HG03378 (cell line): ENCODE data around the gene RAB4B.
"Not testable (repeated sequence)": the region's sequence is repeated elsewhere in the genome, so short reads cannot be mapped to it uniquely, and the experiment has no call there.

ENCODE experiments used
- ATAC-seq: cut with Tn5 transposase; IDR thresholded peaks from one replicate; pipeline ENCODE4 v1.9.1; 2021; ENCODE audit warnings: mild to moderate bottlenecking, moderate library complexity; ENCODE audit not compliant: unreplicated experiment

The RAB4B gene

DNA sequence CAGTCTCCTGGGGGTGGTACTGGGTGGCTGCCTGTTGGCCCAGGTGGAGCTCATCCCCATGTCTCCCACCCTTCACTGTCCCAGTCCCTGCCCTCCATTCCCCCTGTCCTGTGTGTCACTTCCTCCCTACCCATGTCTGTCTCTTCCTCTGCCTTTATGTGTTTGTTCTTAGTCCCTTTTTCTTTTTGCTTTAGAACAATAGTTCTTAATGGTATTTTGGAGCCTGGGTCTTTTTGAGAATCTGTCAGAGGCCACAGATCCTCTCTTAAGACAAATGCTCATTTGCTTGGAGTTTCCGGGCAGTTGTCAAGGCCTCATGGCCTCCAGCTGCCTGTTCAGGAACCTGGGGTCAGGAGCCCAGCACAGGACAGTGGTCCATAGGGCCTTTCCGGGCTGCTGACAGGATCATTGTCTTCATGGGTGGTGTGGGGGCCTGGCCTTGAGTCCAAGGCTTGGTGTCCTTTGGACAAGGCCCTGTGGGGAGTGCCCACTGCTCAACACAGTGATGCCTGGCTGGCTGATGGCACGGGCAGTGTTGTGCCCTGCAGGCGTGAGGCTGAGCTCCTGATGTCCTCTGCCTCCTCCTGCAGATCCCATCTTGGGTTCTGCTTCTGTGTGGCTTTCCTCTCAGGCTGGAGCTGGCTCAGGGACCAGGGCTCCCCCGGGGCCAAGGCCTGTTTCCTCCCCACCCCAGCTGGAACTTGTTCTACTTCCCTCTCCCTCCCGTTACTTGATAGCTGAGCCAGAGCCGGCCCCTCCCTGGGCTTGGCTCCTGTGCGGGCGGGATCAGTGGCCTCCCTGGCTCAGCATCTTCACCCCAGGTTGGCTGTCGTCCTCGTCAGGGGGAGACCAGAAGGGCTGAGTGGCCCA lies 24.5 kb downstream of the RAB4B start:
- no peak for ATAC-seq

DNA sequence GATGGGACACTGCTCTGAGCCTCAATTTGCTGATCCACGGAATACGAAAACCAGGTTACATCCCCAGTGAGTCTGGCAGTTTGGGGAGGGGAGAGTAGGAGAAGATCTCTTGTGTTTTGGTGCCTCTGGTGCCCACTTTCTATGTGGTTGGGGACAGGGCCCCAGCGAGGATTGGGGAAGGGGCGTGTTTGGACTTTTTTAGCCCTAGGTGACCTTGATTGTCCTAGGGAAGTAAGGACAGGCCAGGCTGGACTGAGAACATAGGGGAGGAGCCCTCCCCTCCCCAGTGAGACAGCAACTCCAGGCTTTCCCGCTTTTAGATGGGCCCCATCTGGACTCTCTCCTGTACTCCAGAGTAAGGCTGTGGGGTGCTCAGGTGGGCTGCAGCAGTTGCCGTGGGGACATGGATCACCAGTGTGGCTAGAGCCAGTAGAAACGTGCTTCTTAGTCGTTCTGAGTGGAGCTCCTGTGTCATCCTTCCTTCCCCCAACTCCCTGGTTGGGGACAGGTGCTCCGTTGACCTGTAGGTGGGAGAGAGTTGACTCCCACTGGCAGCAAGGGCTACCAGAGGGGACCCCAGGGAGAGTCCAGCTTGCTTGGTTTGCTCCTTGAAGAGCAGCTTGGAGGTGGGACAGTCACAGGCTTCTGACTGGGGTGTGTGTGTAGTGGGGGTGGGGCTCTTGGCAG lies 25.3 kb downstream of the RAB4B start:
- ATAC-seq = no peak

DNA sequence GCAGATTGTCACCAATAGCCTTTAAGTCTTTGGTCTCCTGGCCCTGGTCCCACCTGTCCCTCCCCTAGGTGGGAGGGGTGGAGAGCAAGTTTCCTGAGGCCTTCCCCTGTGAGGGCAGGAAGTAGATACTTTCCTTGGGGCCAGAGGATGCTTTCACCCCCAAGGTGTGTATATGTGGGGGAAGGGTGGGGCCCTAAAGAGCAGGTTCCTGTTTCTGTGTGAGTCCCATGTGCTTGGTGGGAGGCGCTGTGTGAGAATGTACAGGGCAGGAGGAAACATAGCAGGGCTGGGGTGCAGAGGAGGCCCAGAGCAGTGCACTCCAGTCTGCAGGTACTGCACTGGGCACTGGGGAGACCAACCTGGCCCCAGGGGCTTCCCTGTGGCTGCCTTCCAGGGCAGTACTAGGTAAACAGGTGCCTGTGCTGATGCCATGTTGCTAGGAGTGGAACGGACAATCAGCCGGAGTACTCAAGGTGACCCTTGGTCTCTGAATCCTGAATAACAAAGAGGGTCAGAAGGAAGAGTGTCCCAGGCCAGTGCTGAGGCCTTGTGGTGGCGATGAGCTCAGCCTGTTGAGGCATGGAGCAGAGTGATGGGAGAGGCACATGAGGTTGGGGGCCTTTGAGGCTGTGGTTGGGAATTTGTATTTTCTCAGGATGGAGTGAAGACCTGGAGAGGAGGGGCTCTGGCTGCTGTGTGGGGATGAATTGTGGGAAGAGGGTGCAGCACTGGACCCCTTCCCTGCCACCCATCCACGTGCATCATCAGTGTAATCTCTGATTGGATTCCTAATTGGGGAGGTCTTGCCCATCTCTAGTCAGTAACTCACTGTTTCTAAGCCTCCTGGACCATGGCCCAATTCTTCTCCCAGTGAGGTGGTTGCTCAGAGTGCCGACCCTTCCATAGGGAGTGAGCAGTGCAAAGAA lies 26.1 kb downstream of the RAB4B start:
- no peak for ATAC-seq

DNA sequence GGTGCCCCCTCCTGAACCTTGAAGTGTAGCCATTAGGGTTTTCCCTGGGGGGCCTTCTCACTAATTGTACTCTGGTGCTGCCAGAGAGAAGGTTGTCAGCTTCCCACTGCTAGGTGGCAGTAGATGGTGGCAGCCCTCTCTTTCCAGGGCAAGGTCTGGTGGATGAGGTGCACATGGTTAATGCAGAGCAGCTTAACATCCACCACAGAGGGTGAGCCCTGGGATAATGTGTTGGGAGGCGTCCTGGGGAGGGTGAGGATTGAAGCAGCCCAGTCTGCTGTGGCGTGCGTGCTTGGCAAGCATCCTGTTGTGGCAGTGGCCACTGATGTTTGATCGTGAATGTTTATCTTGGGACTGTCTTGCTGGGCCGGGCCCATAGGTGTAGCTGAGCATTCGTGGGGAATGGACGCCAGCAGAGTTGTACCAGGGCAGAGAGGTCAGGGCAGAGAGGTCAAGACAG lies 26.8 kb downstream of the RAB4B start:
- no peak for ATAC-seq

DNA sequence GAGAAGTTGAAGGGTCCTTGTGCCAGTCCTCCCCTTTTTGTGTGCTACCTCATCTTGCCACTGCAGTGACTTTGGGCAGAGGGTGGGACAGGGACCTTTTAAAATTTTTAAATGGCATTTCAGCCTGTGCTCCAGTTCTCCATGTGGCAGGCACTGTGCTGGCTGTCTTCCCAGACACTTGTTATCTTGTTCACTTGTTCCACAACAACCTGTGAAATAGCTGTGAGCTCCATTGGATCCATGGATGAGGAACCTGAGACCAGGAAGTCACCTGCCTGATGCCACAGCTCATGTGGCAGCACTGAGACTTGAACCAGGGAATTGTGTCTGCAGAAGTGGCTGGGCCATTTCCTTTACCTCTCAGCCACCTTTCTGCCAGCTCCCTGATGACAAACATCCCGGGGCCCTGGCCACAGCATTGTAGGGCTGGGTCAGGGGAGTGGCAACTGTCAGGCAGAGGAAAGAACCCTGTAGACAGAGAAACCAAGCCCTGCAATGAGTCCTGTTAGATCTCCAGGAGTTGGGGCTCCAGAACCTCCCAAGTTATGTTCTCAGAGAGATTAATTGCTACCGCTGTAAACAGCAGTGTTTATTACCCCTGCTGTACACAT lies 27.3 kb downstream of the RAB4B start:
- ATAC-seq = no peak

DNA sequence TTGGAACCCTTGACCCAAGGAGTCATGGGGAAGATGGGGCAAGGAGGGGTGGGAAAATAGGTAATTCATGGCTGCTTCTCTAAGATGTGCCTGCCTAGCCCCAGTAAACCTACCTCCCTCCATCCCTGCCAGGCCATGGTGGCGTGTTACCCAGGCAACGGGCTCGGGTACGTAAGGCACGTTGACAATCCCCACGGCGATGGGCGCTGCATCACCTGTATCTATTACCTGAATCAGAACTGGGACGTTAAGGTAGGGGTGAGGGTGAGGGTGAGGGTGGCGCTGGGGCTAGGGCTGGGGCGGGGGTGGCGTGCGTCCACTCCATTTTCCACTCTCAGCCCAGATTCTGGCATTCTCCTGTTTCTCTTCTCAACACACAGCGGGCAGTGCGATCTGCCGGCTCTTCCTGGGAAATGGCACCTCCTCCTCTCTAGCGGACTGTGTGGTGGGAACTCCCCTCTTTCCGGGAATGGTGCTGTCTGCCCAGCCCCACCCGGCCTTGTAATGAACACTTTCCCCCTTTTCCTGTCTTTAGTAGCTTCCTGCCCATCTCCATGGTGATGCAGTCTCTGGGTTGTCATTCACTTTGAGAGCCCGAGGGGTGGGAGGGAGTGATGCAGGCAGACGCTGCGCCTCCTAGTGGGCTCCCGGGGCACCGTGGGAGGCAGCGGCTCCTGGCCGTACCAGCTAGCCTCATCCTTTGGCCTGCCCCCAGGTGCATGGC lies 28.5 kb downstream of the RAB4B start:
- ATAC-seq = no peak

DNA sequence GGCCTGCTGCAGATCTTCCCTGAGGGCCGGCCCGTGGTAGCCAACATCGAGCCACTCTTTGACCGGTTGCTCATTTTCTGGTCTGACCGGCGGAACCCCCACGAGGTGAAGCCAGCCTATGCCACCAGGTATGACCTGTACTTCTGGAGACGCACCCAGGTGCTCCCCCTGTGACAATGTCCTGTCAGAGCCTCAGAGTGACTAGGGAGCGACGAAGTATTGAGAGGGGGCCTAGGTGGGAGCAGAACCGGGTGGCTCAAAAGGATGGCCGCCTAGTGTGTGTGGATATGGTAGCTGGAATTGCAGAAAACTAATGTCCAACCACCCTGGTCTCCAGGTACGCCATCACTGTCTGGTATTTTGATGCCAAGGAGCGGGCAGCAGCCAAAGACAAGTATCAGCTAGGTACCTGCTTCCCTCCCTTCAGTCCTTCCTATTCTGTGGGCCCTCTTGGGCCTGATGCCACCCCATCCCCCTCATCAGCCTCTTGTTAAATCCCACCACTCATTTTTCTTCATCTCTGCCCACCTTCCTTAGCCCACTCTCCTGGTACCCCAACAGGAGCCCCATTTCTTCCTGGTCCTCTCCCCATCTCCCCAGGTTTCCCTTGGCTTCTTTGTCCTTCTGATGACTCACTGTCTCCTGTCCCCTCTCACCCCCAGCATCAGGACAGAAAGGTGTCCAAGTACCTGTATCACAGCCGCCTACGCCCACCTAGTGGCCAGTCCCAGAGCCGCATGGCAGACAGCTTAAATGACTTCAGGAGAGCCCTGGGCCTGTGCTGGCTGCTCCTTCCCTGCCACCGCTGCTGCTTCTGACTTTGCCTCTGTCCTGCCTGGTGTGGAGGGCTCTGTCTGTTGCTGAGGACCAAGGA lies 29.3 kb downstream of the RAB4B start:
- no peak for ATAC-seq

DNA sequence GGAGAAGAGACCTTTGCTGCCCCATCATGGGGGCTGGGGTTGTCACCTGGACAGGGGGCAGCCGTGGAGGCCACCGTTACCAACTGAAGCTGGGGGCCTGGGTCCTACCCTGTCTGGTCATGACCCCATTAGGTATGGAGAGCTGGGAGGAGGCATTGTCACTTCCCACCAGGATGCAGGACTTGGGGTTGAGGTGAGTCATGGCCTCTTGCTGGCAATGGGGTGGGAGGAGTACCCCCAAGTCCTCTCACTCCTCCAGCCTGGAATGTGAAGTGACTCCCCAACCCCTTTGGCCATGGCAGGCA lies 29.9 kb downstream of the RAB4B start:
- ATAC-seq = no peak

DNA sequence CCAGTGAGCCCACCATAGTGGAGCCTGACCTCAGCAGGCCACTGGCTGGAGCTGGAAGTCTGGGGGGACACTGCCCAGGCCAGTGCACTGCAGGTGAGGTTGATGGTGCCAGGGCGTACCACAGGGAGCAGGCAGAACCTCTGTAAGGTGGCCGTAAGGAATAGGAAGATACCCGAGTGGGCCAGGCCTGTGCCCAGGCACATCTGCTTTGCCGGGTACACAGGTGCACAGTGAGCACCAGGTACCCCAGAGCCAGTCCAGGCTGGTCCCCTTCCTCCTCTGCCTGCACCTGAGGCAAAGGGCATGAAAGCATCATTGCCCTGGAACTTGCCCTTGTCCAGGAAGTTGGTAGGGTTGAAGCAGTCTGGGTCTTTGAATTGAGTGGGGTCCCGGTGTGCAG lies 30.4 kb downstream of the RAB4B start:
- no peak for ATAC-seq

DNA sequence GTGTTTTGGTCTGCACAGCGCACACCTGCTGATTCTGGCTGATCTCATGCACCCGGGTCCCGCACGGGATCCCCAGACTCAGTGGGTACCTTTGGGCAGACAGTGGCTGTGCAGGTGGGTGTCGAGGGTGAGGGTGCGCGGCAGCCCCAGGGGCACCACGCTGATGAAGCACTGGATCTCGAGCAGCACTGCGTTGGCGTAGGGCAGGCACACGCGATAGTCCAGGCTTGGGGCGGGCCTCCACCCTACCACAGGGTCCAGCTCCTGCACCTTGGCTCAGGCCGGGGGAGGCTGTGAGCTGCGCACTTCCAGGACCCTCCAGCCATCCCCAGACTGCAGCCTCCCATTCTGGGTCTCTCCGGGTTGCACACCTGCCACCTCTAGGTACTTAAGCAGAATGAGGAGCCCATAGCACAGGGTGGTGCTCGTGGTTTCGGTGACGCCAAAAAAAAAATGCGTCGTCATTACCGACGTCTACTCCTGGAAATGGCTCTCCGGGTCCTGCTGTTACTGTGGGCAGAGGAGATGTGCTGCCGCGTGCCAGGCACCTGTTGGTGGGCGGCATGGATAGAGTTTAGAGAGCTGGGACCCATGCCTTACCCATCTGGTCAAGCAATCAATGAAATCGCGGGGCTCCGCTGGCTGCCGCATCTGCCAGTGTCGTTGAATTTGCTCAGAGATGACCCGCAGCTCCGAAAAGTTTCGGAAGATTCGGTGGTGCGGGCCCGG lies 31.5 kb downstream of the RAB4B start:
- no peak for ATAC-seq

DNA sequence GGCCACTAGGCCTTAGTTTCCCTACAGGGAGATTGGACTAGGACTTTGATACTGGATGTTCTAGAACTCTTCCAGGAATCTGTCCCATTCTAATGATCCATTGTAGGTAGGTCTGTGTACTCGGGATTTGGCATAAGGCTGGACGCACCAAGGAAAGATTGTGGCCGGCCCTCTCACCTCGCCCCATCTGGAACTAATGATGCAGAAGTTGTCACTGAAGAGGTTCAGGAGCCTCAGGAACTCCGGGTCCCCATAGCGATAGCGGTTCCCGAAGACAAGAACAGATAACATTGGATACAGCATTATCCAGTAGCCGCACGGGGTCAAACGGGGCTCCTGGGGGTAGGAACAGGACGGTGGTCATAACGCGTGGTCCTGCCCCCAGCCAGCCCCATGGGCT lies 32.1 kb downstream of the RAB4B start:
- no peak for ATAC-seq

DNA sequence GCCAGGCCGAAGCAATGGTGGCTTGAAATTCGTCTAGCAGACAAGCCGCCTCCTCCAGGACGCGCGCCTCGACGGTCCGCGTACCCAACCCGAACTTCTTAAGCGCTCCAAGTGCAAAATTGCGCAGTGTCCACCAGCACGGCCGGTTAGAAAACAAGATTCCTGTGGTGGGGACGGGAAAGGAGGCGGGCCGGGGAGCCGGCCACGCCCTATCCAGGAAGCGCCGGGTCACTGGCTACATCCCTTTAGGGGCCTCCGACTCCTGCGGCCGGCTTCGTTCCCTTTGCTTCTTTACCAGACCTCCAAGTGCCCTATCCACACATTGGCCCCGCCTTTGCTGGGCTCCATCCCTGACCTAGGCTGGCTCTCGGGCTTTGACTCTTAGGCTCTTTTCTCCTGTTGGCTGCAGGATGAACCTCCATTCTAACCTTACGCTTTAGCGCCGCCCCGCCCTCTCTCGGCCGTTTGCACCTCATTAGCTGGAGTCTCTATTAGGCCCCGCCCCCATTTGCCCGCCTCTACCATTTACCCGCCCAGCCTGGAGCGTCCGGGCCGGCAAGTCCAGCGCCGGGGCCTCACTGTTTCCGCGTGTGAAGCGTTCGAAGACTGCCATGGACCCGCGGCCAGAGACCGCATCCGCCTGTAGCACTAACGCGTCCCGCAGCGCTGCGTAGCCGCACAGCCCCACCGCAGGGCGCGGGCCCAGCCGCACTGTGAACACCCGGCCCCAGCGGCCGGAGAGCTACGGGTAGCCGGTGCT lies 32.8 kb downstream of the RAB4B start:
- ATAC-seq = not testable (repeated sequence)

DNA sequence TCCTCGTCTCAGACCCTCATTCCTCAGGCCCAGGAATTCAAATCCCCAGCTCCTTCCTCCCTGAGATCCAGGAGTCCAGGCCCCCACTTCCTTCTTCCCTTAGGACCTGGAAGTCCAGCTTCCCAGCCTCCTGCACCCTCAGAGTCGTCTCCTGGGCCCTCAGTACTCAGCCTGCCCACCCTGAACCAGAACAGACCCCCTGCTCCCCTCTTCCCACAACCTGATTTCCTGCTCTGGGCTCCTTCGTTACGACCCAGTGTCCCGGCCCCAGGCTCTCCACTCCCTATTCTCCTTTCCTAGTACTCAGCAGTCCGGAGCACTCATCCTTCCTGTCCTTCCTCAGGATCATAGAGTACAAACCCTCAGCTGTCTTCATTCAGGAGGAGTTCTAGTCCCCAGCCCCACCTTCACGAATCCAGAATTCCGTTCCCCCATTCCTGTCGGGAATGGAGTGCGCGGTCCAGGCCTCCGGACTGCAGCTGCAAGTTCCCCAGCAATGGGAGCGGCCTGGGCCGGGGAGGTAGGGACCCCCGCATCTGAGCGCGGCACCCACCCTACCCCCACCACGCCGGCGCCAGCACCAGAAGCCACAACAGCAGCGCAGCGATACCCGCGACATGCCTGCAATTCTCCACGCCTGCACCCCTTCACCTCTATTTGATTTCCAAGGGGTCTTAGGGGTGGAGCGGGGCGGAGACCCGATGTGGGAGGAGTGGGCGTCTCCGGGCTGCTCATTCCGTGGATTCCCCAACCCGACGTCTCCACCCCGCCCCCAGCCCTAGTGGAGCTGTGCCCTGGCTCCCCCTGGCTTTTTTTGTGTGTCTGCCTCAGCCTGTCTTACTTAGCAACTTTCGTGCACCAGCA lies 33.7 kb downstream of the RAB4B start:
- ATAC-seq = no peak

DNA sequence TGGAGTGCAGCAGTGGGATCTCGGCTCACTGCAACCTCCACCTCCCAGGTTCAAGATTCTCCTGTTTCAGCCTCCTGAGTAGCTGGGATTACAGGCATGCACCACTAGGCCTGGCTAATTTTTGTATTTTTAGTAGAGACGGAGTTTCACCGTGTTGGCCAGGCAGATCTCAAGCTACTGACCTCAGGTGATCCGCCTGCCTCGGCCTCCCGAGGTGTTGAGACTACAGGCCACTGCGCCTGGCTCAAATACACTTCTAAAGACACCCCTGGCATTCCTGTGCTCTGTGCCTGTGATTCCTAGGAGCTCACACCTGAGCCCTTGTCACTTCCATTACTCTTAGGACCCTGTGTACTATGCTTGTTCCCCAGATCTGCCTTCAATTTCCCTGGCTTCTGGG lies 34.5 kb downstream of the RAB4B start:
- ATAC-seq = not testable (repeated sequence)

DNA sequence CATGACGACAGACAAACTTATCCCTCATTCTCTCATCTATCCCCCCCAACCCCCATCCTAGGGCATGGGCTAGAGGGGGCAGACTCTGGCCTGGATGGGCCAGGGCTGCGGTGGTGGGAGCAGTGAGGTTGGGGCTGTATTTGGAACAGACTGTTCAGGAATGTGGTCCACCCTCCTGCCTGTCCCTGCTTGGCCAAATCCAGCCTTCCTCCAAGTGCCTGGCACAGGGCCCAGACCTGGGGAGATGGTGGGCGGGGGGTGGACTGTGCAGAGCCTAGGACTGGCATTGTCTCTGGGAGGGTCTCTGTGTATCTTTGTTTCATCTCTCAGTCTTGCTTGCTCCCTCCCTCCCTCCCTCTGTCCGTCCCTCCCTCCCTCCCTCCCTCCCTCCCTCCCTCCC lies 35.1 kb downstream of the RAB4B start:
- ATAC-seq = no peak

DNA sequence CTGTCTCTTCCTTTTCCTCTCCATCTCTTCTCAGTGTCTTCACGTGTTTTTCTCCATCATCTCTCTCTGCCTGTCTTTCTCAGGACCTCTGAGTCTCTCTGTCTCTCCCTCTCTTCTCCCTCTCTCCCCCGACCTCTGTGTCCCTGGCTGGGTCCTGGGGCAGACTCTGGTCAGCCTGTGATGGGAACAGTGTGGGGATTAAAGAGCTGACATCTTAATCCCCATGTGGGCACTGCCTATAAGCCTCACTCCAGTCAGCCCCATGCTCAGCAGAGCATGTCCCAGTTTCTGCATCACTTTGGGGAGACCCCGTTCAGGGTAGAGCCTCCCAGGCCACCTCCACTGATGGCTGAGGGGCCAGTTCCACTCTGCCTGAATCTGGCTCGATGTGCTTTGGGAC lies 37.2 kb downstream of the RAB4B start:
- ATAC-seq = no peak
